ENCODE data around the gene FOXM1.

The FOXM1 gene

GRCh38 chr12:2877047-2877952 is at the start of gene FOXM1, which contains the start of gene RHNO1:
Gene FOXM1 (minus strand): TSS chr12:2877174. CDS start chr12:2874478, 2,696 bp downstream.
Gene RHNO1 (plus strand): TSS chr12:2877223. CDS start chr12:2885367, 8,144 bp downstream.
- FAIRE-seq: no peak

DNA sequence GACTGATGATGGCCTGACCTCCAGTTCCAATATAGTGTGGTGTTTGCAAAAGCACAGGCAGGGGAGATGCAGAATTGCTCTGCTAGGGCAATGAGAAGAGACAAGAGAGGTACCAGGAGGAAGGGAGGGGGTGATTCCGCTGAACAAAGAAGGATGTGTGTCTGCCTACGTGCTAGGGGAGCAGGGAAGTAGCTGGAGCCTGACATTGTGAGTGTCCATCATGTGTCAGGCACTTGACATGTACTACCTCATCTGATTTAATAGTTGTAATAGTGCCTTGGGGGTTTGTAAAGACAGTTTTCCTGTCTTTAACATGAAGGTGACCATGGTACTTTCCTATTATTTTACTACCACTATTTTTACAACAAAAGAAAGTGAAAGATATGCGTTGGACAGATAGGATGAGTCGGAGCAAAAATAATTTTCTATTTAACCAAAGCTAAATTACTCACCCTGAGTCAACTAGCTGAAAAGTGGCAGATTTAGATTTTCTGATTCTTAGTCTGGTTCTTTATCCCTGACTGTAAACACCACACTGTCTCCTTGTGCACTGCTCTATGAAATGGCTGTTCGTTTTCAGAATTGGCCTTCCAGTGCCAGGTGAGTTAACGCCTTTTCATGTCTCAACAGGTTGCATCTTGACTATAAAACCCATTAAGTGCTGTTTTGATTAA is 48.5 kb upstream of the FOXM1 start:
- FAIRE-seq: no peak

DNA sequence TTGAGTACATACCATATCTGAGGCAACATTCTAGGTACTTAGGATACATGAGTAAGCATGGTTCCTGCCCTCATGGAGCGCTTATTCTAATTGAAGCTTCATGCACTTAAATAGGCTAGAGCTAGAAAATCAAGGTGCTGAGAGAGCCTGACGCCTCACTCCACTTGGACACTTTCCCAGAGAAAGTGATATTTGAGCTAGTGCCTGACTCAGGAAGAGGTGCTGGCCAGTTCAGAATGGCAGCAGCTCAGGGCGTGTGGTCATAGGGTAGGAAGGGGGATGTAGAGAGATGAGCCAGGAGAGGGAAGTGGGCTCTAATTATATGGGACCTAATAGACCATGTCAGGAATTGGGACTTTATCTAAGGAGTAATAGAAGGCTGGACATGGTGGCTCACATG is 47.0 kb upstream of the FOXM1 start:
- FAIRE-seq: no peak

- FAIRE-seq: no peak
Measured at GRCh38 chr12:2923057-2923456, 46.1 kb upstream of the FOXM1 start.

DNA sequence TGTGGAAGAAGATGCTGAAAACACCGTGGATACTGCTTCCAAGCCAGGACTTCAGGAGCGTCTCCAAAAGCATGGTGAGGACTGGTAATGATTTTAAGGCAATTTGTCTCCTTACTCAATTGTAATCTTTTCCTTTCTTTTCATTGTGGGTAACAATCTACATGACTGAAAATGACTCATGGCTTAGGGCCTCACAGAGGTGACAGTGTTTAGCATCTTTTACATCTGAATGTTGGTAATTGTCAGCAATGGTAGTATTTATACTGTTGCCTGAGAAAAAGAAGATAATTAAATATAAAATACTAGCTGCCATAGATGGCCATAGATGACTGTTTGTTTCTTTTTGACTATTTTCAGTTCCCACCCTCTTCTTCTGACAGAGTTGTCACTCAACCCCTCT is 45.4 kb upstream of the FOXM1 start:
- FAIRE-seq: no peak

GRCh38 chr12:2919249-2919648 is 42.3 kb upstream of the FOXM1 start:
- FAIRE-seq: no peak

- no peak for FAIRE-seq
Measured at GRCh38 chr12:2912216-2912575, 35.2 kb upstream of the FOXM1 start.

DNA sequence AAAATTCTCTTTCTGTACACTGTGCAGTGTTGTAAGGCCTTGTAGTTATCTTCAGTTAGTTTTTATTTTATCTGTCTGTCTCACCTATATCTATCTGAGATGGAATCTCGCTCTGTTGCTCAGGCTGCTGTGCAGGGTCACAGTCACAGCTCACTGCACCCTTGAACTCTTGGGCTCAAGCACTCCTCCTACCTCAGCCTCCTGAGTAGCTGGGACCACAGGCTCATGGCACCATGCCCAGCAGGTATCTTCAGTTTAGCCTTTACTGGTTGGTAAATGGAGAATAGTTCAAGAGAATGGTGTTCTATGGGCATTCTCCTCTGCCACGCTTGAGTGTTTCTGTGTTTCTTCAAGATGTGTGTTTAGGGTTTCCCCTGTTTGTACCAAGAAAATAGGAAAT is 27.3 kb upstream of the FOXM1 start:
- FAIRE-seq: no peak

DNA sequence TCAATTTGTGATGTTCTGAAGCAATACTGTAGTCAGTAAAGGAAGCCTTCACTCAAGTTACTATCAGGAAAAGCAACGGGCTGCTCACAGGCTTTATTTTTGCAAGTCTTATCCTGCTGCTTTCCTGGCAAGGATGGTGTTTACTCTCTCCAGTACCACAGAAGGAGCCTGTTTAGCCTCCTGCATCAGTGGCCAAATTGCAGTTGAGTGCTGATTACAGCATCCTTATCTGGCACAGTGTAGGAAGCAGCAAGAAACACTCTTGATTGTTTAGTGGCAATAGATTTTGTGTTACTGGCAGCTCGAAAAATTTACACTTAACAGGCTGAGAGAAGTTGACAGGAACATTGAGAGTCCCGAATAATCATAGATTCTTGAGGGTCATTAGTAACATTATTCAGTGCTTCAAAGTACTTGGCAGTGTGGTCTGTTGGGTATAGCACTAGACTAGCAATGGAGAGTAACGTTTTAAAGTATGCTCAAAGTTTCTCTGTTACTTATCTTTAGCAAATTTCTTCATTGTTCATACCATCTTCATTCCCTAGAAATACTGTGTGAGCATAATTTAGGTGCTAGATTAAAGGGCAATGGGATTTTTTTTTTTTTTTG is 25.4 kb upstream of the FOXM1 start:
- no peak for FAIRE-seq

DNA sequence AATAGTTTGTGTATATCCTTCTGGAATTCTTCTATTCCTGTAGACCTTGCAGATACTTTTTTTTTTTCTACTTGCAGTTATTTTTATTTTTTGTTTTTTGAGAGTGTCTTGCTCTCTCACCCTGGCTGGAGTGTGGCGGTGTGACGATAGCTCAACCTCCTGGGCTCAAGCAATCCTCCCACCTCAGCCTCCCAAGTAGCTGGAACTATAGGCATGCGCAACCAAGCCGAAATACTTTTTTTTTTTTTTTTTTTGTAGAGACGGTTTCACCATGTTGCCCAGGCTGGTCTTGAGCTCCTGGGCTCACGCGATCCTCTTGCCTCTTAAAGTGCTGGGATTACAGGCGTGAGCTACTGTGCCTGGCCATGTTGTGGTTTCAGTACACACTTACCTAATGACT is 23.7 kb upstream of the FOXM1 start:
- FAIRE-seq: no peak

DNA sequence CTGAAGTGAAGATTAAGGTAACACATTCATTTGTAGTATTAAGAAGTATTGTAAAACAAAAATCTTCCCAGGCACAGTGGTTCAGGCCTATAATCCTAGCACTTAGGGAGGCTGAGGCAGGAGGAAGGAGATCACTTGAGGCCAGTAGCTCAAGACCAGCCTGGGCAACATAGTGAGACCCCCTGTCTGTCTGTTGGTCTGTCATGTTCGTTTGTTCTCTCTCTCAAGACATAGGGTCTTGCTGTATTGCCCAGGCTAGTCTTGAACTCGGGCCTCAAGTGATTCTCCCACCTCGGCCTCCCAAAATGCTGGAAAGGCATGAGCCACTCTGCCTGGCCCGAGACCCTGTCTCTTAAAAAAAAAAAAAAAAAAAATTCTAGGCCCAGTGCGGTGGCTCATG is 20.4 kb upstream of the FOXM1 start:
- FAIRE-seq: no peak

- no peak for FAIRE-seq
Measured at GRCh38 chr12:2895511-2895910, 18.5 kb upstream of the FOXM1 start.

- no peak for FAIRE-seq
Measured at GRCh38 chr12:2895051-2895451, 18.1 kb upstream of the FOXM1 start.

- FAIRE-seq: no peak
Measured at GRCh38 chr12:2893007-2893406, 16.0 kb upstream of the FOXM1 start.

DNA sequence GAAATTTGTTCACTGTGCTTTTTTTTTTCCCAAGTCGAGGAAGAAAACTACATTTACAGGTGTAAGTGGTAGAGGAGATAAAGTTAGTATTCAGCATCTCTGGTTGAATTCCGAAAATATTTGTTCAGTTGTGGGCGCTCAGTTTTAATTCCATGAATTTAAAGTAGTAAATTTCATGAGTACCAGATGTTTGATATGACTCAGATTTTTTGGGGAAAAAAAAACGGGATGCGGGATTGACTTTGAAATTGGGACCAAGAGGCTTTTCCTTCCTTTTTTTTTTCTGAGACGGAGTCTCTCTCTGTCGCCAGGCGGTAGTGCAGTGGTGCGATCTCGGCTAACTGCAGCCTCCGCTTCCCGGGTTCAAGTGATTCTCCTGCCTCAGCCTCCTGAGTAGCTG is 15.3 kb upstream of the FOXM1 start:
- no peak for FAIRE-seq

GRCh38 chr12:2891240-2892053 is 14.5 kb upstream of the FOXM1 start:
- no peak for FAIRE-seq

- FAIRE-seq: peak; percentile 74
Measured at GRCh38 chr12:2890388-2891239, 13.6 kb upstream of the FOXM1 start, which contains the start of gene TULP3. Gene TULP3 (plus strand): TSS chr12:2890891. CDS start chr12:2890948, 57 bp downstream.

DNA sequence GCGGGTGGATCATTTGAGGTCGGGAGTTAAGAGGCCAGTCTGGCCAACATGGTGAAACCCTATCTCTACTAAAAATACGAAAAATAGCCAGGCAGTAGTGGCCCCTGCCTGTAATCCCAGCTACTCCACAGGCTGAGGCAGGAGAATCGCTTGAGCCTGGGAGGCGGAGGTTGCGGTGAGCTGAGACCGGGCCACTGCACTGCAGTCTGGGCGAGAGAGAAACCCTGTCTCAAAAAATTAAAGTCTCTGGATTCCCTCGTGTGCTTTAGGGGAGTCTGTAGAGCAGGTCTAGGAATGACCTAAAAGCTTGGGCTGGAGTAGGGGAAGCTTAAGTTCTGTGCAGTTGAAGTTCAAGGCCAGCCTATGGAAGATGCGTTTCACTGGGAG is 13.0 kb upstream of the FOXM1 start:
- FAIRE-seq: no peak

- no peak for FAIRE-seq
Measured at GRCh38 chr12:2886768-2887450, 9.9 kb upstream of the FOXM1 start.

- no peak for FAIRE-seq
Measured at GRCh38 chr12:2884810-2885209, 7.8 kb upstream of the FOXM1 start.

GRCh38 chr12:2879853-2880252 is 2.9 kb upstream of the FOXM1 start:
- FAIRE-seq: no peak
